Myocyte (in vitro differentiated cells): ENCODE data around the gene HSD11B1. TPM values are rescaled to one million over a fixed set of nuclear protein-coding genes. Genes with fewer than 3 reads are reported as not detected.

Source experiments
- DNase-seq: peaks from one replicate; pipeline ENCODE4 v3.0.0-alpha.2; 2012; ENCODE audit warnings: low read depth
- total RNA-seq: library from RNA; depleted of rRNA; stranded (reverse); fragments of >200 nt; gene quantifications from 2 replicates; pipeline ENCODE4 v1.2.3, GENCODE V29; 2014

Gene HSD11B1
- total RNA-seq, 1 donor from 2014 or later, result 2.0 TPM

DNA sequence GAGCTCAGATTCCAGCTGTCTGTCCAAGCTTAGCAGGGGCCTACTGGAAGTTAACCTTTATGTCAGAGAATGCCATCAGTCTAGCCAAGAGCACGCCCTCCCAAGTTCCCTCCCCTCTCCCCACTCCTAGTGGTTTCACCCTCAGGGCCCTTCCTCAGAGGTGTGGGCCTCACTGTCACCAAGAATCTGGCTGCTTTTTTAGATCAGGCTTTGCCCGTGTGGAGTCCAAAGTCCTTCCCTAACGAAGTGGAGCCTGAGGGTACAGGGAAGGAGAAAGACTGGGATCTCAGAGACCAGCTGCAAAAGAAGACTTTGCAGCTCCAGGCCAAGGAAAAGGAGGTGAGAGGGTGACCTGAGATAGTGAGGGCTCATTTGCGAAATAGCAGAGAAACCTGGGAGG is 75.6 kb downstream of the HSD11B1 start:
- no peak for DNase-seq

GRCh38 chr1:209783386-209783785 is 78.7 kb downstream of the HSD11B1 start:
- peak; percentile 79 for DNase-seq

Other genes with a start within 250 kb of the HSD11B1 start
- not detected in 2 replicates for gene CAMK1G, start 121.1 kb upstream of the HSD11B1 start, total RNA-seq
- gene LAMB3, start 52.4 kb upstream of the HSD11B1 start, total RNA-seq, result 8.5 and 18.2 TPM in 2 replicates
- gene G0S2, start 29.4 kb upstream of the HSD11B1 start, total RNA-seq, result 0.37 and 0.57 TPM in 2 replicates
- gene TRAF3IP3, start 51.2 kb downstream of the HSD11B1 start, total RNA-seq, result 0.03 and 0.05 TPM in 2 replicates
- 2.6 and 4.1 TPM in 2 replicates for gene C1orf74, start 79.7 kb downstream of the HSD11B1 start, total RNA-seq
- gene IRF6, start 101.3 kb downstream of the HSD11B1 start, total RNA-seq, result 0.53 and 1.2 TPM in 2 replicates
- 6.7 and 6.8 TPM in 2 replicates for gene UTP25, start 123.1 kb downstream of the HSD11B1 start, total RNA-seq
- gene SYT14, start 233.4 kb downstream of the HSD11B1 start, total RNA-seq, result 6.8 and 11.3 TPM in 2 replicates